ENCODE data around the gene TTC32. TPM values are rescaled to one million over a fixed set of nuclear protein-coding genes. Genes with fewer than 3 reads are reported as not detected.

The TTC32 gene
- total RNA-seq, 1 donor from 2014 or later: 4.2 TPM

- Histone ChIP-seq H3K9ac (ENCODE audit: low read length) (no peak overlapping the region), H3K4me1 (ENCODE audit: insufficient read depth, low read length) (no peaks in the 10 kb centered on the region), H3K79me2 (ENCODE audit: insufficient read depth, low read length) (no peaks in the 10 kb centered on the region), H3K36me3 (ENCODE audit: insufficient read depth, low read length) (no peaks in the 10 kb centered on the region), H3K4me3 (ENCODE audit: insufficient read depth, low read depth, low read length) (no peak overlapping the region), H2AFZ (ENCODE audit: low read depth, low read length) (no peak overlapping the region), H3K27ac (ENCODE audit: low read depth, low read length) (no peak overlapping the region), H3K9me3 (ENCODE audit: insufficient read depth, low read depth, low read length) (no peaks in the 10 kb centered on the region), H4K20me1 (ENCODE audit: insufficient read depth, low read length) (no peaks in the 10 kb centered on the region), H3K4me2 (ENCODE audit: low read length) (no peak overlapping the region), H3K27me3 (ENCODE audit: insufficient read depth, low read length) (no peaks in the 10 kb centered on the region)
- Mint-ChIP-seq H3K9me3 (ENCODE audit: unreplicated experiment) (no peaks in the 10 kb centered on the region), H3K36me3 (ENCODE audit: low read depth, unreplicated experiment) (no peaks in the 10 kb centered on the region), H3K4me1 (ENCODE audit: low read depth, unreplicated experiment) (no peaks in the 10 kb centered on the region), H3K27ac (ENCODE audit: unreplicated experiment) (no peak overlapping the region), H3K4me3 (ENCODE audit: unreplicated experiment) (no peak overlapping the region), H3K27me3 (ENCODE audit: low read depth, unreplicated experiment) (peaks cover 16% of the 10 kb centered on the region)
- no peak for DNase-seq (ENCODE audit: low read depth)
- no peak for TF ChIP-seq EZH2 (IDR thresholded peaks at IDR 0.05; ENCODE audit: insufficient read depth, low read length)
- no peak for TF ChIP-seq CTCF (IDR thresholded peaks at IDR 0.05; ENCODE audit: insufficient read depth, low read depth, low read length)
- no peak for FAIRE-seq
Measured at GRCh38 chr2:19854596-19855541, 46.9 kb downstream of the TTC32 start.

GRCh38 chr2:19851116-19851695 lies 50.6 kb downstream of the TTC32 start:
- no peaks in the 10 kb centered on the region for H4K20me1 ChIP-seq (ENCODE audit: insufficient read depth, low read length)
- Mint-ChIP-seq H3K36me3 (ENCODE audit: low read depth, unreplicated experiment) (no peaks in the 10 kb centered on the region), H3K9me3 (ENCODE audit: unreplicated experiment) (peaks cover 3% of the 10 kb centered on the region), H3K4me1 (ENCODE audit: low read depth, unreplicated experiment) (no peaks in the 10 kb centered on the region), H3K27ac (ENCODE audit: unreplicated experiment) (no peak overlapping the region), H3K27me3 (ENCODE audit: low read depth, unreplicated experiment) (peaks cover 9% of the 10 kb centered on the region), H3K4me3 (ENCODE audit: unreplicated experiment) (no peak overlapping the region)
- no peaks in the 10 kb centered on the region for H3K79me2 ChIP-seq (ENCODE audit: insufficient read depth, low read length)
- no peak overlapping the region for H3K27ac ChIP-seq (ENCODE audit: low read depth, low read length)
- no peaks in the 10 kb centered on the region for H3K36me3 ChIP-seq (ENCODE audit: insufficient read depth, low read length)
- TF ChIP-seq EZH2 (IDR thresholded peaks at IDR 0.05; ENCODE audit: insufficient read depth, low read length): no peak
- no peak for TF ChIP-seq CTCF (IDR thresholded peaks at IDR 0.05; ENCODE audit: insufficient read depth, low read depth, low read length)
- no peaks in the 10 kb centered on the region for H3K9me3 ChIP-seq (ENCODE audit: insufficient read depth, low read depth, low read length)
- no peaks in the 10 kb centered on the region for H3K4me1 ChIP-seq (ENCODE audit: insufficient read depth, low read length)
- H2AFZ ChIP-seq (ENCODE audit: low read depth, low read length): no peak overlapping the region
- no peak overlapping the region for H3K4me3 ChIP-seq (ENCODE audit: insufficient read depth, low read depth, low read length)
- no peak overlapping the region for H3K9ac ChIP-seq (ENCODE audit: low read length)
- DNase-seq (ENCODE audit: low read depth) (no peak), FAIRE-seq (no peak)
- no peak overlapping the region for H3K4me2 ChIP-seq (ENCODE audit: low read length)
- H3K27me3 ChIP-seq (ENCODE audit: insufficient read depth, low read length): no peaks in the 10 kb centered on the region

Measured in astrocyte (in vitro differentiated cells and primary cell).